Measurements from ENCODE around the gene TMEM44.
"Not testable (repeated sequence)": the region's sequence is repeated elsewhere in the genome, so short reads cannot be mapped to it uniquely, and the experiment has no call there.

TMEM44 gene

GRCh38 chr3:194549853-194550252 is 83.4 kb downstream of the TMEM44 start:
- DNase-seq (ENCODE audit: low read depth, low spot score), result no peak
- Histone ChIP-seq H3K4me1 (ENCODE audit: insufficient read depth, insufficient read length) (peaks cover 7% of the 10 kb centered on the region), H3K9ac (ENCODE audit: insufficient read length, low read depth) (no peak overlapping the region), H3K36me3 (ENCODE audit: insufficient read depth, insufficient read length, low read length) (no peaks in the 10 kb centered on the region), H3K4me3 (ENCODE audit: insufficient read length, low read depth) (no peak overlapping the region), H3K9me3 (ENCODE audit: insufficient read depth, low read length) (no peaks in the 10 kb centered on the region), H3K27me3 (ENCODE audit: insufficient read depth, insufficient read length) (no peaks in the 10 kb centered on the region)
- TF ChIP-seq SUZ12 (IDR thresholded peaks at IDR 0.05; ENCODE audit: extremely low read depth, insufficient read depth, insufficient read length) (no peak), YY1 (IDR thresholded peaks at IDR 0.05; ENCODE audit: insufficient read depth, insufficient read length) (no peak), ZNF274 (IDR thresholded peaks at IDR 0.05; ENCODE audit: low read depth, low read length) (no peak)

GRCh38 chr3:194548346-194549321 is 84.6 kb downstream of the TMEM44 start:
- H3K9ac ChIP-seq (ENCODE audit: insufficient read length, low read depth), result no peak overlapping the region
- H3K4me1 ChIP-seq (ENCODE audit: insufficient read depth, insufficient read length), result peaks cover 7% of the 10 kb centered on the region
- TF ChIP-seq ZNF274 (IDR thresholded peaks at IDR 0.05; ENCODE audit: low read depth, low read length) (no peak), YY1 (IDR thresholded peaks at IDR 0.05; ENCODE audit: insufficient read depth, insufficient read length) (no peak)
- no peaks in the 10 kb centered on the region for H3K9me3 ChIP-seq (ENCODE audit: insufficient read depth, low read length)
- H3K27me3 ChIP-seq (ENCODE audit: insufficient read depth, insufficient read length), result no peaks in the 10 kb centered on the region
- H3K36me3 ChIP-seq (ENCODE audit: insufficient read depth, insufficient read length, low read length), result no peaks in the 10 kb centered on the region
- no peak overlapping the region for H3K4me3 ChIP-seq (ENCODE audit: insufficient read length, low read depth)
- no peak for DNase-seq (ENCODE audit: low read depth, low spot score)

GRCh38 chr3:194547042-194547441 is 86.2 kb downstream of the TMEM44 start:
- Histone ChIP-seq H3K4me1 (ENCODE audit: insufficient read depth, insufficient read length) (peaks cover 7% of the 10 kb centered on the region), H3K9me3 (ENCODE audit: insufficient read depth, low read length) (no peaks in the 10 kb centered on the region), H3K36me3 (ENCODE audit: insufficient read depth, insufficient read length, low read length) (no peaks in the 10 kb centered on the region), H3K9ac (ENCODE audit: insufficient read length, low read depth) (no peak overlapping the region), H3K4me3 (ENCODE audit: insufficient read length, low read depth) (no peak overlapping the region), H3K27me3 (ENCODE audit: insufficient read depth, insufficient read length) (no peaks in the 10 kb centered on the region)
- DNase-seq (ENCODE audit: low read depth, low spot score), result no peak
- no peak for TF ChIP-seq ZNF274 (IDR thresholded peaks at IDR 0.05; ENCODE audit: low read depth, low read length)
- TF ChIP-seq SUZ12 (IDR thresholded peaks at IDR 0.05; ENCODE audit: extremely low read depth, insufficient read depth, insufficient read length), result no peak
- no peak for TF ChIP-seq YY1 (IDR thresholded peaks at IDR 0.05; ENCODE audit: insufficient read depth, insufficient read length)

- not testable (repeated sequence) for H3K4me3 ChIP-seq (ENCODE audit: insufficient read length, low read depth); H3K9me3 ChIP-seq (ENCODE audit: insufficient read depth, low read length); H3K27me3 ChIP-seq (ENCODE audit: insufficient read depth, insufficient read length)
Observed at GRCh38 chr3:194545538-194545937, 87.7 kb downstream of the TMEM44 start.

GRCh38 chr3:194543550-194543949 is 89.7 kb downstream of the TMEM44 start:
- Histone ChIP-seq H3K4me1 (ENCODE audit: insufficient read depth, insufficient read length) (no peaks in the 10 kb centered on the region), H3K9me3 (ENCODE audit: insufficient read depth, low read length) (no peaks in the 10 kb centered on the region), H3K9ac (ENCODE audit: insufficient read length, low read depth) (no peak overlapping the region), H3K4me3 (ENCODE audit: insufficient read length, low read depth) (no peak overlapping the region), H3K27me3 (ENCODE audit: insufficient read depth, insufficient read length) (no peaks in the 10 kb centered on the region), H3K36me3 (ENCODE audit: insufficient read depth, insufficient read length, low read length) (no peaks in the 10 kb centered on the region)
- DNase-seq (ENCODE audit: low read depth, low spot score), result no peak
- TF ChIP-seq YY1 (IDR thresholded peaks at IDR 0.05; ENCODE audit: insufficient read depth, insufficient read length), result no peak

More at GRCh38 chr3:194545538-194545937, 87.7 kb downstream of the TMEM44 start:
- not testable (repeated sequence) for H3K4me1 ChIP-seq (ENCODE audit: insufficient read depth, insufficient read length); H3K36me3 ChIP-seq (ENCODE audit: insufficient read depth, insufficient read length, low read length); DNase-seq (ENCODE audit: low read depth, low spot score); H3K9ac ChIP-seq (ENCODE audit: insufficient read length, low read depth)

GRCh38 chr3:194541483-194541882 is 91.7 kb downstream of the TMEM44 start:
- H3K4me3 ChIP-seq (ENCODE audit: insufficient read length, low read depth), result no peak overlapping the region
- DNase-seq (ENCODE audit: low read depth, low spot score), result no peak
- no peaks in the 10 kb centered on the region for H3K9me3 ChIP-seq (ENCODE audit: insufficient read depth, low read length)
- no peak overlapping the region for H3K9ac ChIP-seq (ENCODE audit: insufficient read length, low read depth)
- H3K27me3 ChIP-seq (ENCODE audit: insufficient read depth, insufficient read length), result no peaks in the 10 kb centered on the region
- no peaks in the 10 kb centered on the region for H3K4me1 ChIP-seq (ENCODE audit: insufficient read depth, insufficient read length)
- H3K36me3 ChIP-seq (ENCODE audit: insufficient read depth, insufficient read length, low read length), result no peaks in the 10 kb centered on the region
- TF ChIP-seq YY1 (IDR thresholded peaks at IDR 0.05; ENCODE audit: insufficient read depth, insufficient read length) (no peak), SUZ12 (IDR thresholded peaks at IDR 0.05; ENCODE audit: extremely low read depth, insufficient read depth, insufficient read length) (no peak)

GRCh38 chr3:194540274-194540905 is 92.8 kb downstream of the TMEM44 start:
- Histone ChIP-seq H3K36me3 (ENCODE audit: insufficient read depth, insufficient read length, low read length) (no peaks in the 10 kb centered on the region), H3K4me1 (ENCODE audit: insufficient read depth, insufficient read length) (no peaks in the 10 kb centered on the region), H3K27me3 (ENCODE audit: insufficient read depth, insufficient read length) (no peaks in the 10 kb centered on the region), H3K9me3 (ENCODE audit: insufficient read depth, low read length) (no peaks in the 10 kb centered on the region), H3K4me3 (ENCODE audit: insufficient read length, low read depth) (no peak overlapping the region), H3K9ac (ENCODE audit: insufficient read length, low read depth) (no peak overlapping the region)
- no peak for TF ChIP-seq YY1 (IDR thresholded peaks at IDR 0.05; ENCODE audit: insufficient read depth, insufficient read length)
- TF ChIP-seq SUZ12 (IDR thresholded peaks at IDR 0.05; ENCODE audit: extremely low read depth, insufficient read depth, insufficient read length), result no peak
- no peak for TF ChIP-seq ZNF274 (IDR thresholded peaks at IDR 0.05; ENCODE audit: low read depth, low read length)
- no peak for DNase-seq (ENCODE audit: low read depth, low spot score)
